Activated gamma-delta T cell treated with anti-CD3 and anti-CD28 coated beads, Interleukin-2, amount 50 U/mL, for 16 hours (primary cell): ENCODE results near the gene HMGB2.

Source experiments
- DNase-seq: peaks from one replicate; pipeline ENCODE4 v3.0.0-alpha.2; 2020; ENCODE audit warnings: low read depth

Gene HMGB2

DNA sequence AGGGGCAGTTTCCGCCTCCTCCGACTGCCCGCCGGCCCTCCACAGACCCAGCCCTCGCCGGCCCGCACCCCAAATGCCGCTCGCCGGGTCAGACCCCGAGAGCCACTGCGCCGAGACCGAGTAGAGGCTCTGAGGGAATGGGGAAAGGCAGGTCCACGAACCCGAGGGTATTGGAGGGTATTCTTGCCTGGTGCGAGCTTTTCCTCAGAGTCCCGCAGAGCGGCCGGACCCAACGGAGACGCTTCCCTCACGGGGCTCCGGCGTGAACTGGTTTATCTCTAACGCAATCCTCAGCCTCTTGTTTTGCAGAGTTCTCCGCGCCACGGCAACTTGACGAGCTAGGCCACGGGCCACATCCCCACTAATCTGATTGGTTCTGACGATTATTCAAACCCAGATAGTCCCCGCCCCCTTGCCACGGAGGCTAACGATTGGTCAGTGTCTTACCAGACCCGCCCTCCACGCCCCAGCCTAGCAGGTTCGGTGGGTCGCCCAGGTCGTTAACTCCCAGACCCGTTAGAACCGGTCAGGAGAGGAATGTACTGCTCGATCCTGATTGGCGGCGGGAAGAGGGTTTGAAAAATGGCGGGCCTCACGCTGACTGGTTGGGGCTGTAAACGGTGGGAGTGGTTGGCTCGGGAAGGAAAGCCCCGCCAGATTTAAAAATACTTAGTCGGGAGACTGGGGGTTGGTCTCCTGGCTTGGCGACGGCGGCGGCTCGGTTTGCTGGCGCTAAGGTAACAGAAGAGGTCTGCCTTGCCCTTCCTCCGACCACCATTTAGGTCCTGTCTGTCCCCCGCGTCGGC, at the start of gene HMGB2:
Gene HMGB2, minus strand, starts transcription at position 274 of the 806 bp plus-strand sequence. CDS start 709 bp downstream, outside the sequence.
- DNase-seq, result peak; percentile 99

- no peak for DNase-seq
Observed at GRCh38 chr4:173382349-173382748, 48.2 kb upstream of the HMGB2 start.

DNA sequence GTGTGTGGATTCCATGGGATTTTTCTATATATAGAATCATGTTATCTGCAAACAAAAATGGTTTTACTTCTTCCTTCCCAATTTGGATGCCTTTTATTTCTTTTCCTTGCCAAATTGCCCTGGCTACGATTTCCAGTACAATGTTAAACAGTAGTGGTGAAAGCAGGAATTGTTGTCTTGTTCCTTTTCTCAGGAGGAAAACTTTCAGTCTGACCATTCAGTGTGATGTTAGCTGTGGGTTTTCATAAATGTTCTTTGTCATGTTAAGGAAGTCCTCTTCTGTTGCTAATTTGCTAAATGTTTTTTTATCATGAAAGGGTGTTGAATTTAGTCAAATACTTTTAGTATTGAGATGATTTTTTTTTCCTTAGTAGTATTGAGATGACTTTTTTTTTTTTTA, 47.5 kb upstream of the HMGB2 start:
- DNase-seq, result no peak

DNA sequence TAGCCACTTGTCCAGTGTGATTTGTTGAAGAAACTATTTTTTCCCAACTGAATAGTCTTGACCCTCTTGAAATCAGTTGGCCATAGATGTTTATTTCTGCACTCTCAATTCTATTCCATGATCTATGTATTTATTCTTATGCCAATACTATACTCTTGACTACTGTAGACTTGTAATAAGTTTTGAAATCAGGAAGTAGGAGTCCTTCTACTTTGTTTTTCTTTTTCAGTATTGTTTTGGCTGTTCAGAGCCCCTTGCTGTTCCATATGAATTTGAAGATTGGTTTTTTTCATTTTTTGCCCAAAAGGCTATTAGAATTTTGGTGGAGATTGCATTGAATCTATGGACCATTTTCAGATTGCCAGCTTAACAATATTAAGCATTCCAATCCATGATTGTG, 46.8 kb upstream of the HMGB2 start:
- no peak for DNase-seq

DNA sequence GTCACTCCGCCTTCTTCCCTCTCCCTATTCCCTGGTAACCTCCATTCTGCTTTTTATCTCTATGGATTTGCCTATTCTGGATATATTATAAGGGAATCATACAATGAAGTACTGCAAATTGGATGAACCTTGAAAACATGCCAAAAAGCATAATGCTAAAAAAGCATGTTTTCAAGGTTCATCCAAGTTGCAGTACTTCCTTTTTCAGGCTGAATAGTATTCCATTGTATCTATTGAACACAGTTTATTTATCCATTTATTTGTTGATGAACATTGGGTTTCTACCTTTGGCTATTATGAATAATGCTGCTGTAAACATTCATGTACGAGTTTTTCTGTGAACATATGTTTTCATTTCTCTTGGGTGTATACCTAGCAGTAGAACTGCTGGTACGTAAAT, 45.8 kb upstream of the HMGB2 start:
- no peak for DNase-seq

- no peak for DNase-seq
Observed at GRCh38 chr4:173374588-173374987, 40.4 kb upstream of the HMGB2 start.

DNA sequence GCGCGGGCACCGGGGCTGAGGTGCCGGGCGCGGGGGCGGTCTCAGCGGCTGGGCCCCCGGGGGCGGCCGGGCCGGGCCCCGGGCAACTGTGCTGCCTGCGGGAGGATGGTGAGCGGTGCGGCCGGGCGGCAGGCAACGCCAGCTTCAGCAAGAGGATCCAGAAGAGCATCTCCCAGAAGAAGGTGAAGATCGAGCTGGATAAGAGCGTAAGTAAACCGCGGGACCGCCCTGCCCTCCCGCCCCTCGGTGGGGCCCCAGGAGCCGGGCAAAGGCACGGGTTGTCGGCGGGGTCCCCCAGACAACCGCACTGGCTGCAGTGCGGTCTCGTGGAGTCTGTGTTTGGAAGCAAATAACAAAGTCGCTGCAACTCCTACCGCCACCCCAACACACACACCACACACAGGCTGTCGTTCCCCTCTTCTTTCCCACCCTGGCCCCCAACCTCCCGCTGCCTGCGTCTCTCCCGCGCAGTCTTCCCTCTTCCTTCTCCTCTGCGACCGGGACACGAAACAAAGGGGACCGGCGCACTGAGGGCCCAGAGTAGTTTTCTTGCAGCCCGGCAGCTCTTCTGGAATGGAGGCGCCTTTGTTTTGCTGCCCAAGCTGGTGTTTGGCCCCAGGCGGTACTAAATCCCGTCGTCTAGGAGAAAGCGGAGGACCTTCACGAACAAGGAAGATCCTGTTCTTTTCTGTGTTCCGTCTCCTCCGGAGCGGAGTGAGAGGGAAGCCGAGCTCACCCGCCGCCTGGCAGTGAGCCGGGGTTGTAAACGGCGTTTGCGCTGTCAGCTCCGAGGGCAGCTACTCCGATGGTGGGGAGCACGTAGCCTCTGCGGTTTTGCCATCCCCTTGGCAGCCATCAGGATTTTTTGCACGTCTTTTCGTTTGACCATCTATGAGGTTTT, 37.4 kb upstream of the HMGB2 start:
- DNase-seq, result peak; percentile 6

DNA sequence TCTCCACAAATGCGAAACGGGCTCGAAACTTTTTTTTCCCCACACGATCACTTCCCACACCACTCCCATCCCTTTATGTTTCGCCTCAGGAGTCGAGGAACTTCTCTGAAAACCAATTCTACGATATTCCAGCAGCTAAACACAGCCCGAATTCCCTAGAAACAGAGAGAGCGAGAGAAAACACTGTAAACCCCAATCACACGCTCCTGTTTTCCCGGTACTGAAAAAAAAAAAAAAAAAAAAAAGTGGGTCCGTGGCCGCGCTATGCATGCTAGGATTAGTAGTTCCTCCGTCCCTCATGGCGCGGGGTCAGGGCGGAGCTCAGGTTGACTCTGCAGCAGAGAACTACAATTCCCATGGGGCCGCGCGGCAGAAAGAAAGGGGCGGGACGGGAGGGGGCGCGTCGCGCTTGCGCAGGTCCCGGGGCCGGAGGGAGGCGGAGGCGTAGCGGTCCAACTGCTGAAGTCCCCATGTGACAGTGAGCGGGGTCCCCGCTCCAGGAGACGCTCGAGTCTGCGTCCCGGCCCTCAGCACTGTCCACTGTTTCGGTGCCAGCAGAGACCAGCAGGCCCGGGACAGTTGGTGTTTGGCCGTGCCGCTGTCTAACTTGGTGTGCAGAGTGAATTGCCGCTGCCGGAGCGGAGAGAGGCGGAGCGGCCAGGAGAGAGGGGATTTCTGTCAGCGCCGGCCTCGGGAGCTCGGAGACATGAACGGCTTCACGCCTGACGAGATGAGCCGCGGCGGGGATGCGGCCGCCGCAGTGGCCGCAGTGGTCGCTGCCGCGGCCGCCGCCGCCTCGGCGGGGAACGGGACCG, 36.5 kb upstream of the HMGB2 start, which contains the start of gene SAP30:
Gene SAP30, plus strand, starts transcription at position 478 of the 815 bp plus-strand sequence. Its CDS starts 229 bp downstream, at position 707.
- peak; percentile 95 for DNase-seq

- peak; percentile 37 for DNase-seq
Observed at GRCh38 chr4:173370130-173370476, 35.9 kb upstream of the HMGB2 start.

DNA sequence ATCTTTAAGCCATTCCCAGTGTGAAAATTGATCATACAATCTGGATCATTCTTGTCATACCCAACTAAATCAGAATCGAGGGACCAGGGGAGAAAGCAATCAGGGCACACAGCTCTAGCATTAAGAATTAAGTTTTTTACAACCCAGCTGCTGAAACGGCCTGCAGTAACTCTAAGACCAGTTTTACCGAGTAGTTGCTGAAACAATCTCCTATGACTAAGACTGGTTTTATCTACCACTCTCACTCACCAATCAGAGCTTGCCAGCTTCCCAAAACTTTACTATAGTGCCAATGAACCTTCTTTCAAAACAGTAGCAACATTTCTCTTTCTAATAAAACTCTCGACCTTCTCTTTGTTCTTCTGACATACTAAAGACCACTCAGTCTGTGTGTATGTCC, 33.8 kb upstream of the HMGB2 start:
- DNase-seq, result no peak

GRCh38 chr4:173367285-173367684, 33.1 kb upstream of the HMGB2 start:
- DNase-seq, result no peak

DNA sequence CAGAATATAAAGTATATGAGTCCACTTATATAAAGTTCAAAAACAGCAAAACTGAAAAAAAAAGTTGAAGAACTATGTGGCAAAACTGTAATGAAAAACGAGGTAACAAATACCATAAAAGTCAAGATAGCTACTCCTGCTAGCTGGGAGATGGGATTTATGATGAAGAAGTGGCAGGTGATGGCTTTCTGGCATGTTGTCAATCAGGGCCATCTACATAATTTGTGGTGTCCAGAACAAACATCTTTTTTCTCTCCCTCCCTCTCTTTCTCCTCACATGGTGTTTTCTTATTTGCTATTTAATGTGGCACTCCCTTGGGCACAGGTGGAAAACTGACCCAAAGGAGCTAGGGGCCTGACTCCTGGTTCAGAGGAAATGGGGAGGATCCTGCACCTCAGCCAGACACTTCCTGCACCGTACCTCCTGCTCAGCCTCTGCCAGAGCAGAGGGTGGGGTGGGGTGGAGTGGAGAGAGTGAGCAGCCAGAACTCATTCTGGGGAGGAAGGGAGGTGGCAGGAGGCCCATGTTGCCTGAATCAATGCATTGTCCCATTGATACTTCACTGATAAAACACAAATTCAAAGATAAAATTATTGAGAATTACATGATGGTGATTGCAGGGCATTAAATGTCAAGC, 31.3 kb upstream of the HMGB2 start:
- no peak for DNase-seq

DNA sequence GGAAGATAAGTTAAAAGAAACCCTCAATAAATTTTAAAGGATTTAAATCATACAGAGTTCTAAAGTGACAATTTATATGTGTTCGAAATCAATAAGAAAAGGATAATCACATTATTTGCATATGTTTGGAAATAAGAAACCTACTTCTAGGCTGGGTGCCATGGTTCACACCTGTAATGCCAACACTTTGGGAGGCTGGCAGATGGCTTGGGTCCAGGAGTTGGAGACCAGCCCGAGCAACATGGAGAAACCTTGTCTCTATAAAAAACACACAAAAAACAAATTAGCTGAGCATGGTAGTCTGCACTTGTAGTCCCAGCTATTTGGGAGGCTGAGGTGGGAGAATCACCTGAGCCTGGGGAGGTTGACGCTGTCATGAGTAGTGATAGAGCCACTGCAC, 28.5 kb upstream of the HMGB2 start:
- DNase-seq, result no peak

- DNase-seq, result no peak
Observed at GRCh38 chr4:173360587-173361221, 26.5 kb upstream of the HMGB2 start.

GRCh38 chr4:173357939-173358338, 23.8 kb upstream of the HMGB2 start:
- DNase-seq, result no peak

DNA sequence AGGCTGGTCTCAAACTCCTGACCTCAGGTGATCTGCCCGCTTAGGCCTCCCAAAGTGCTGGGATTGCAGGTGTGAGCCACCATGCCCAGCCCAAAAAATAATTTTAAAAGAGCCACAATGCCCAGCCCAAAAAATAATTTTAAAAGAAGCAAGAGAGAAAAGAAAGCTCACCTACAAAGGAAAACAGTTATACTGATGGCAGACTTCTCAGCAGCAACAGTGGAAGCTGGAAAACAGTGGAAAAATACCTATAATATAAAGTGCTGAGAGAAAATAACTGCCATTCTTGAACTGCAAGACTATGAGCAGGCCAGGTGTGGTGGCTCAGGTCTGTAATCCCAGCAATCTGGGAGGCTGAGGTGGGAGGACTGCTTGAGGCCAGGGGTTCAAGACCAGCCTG, 13.3 kb upstream of the HMGB2 start:
- no peak for DNase-seq

DNA sequence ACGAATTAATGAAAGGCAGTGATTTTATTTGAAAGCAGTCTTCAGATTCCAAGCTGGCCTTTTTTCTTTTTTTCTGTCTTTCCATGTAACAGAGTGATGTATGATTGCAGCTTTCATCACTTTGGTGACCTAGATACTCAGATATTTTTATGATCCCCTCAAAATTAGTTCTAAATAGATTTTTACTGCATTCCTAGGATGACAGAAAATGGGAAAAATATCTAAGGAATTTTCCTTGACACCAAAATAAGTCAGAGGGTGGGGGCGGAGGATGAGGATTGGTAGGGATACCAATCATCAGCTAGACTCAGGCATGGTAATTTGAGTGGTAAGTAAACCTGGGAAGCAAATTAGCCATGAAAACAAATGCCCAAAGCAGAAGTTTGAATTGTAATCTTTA, 11.9 kb upstream of the HMGB2 start:
- no peak for DNase-seq

DNA sequence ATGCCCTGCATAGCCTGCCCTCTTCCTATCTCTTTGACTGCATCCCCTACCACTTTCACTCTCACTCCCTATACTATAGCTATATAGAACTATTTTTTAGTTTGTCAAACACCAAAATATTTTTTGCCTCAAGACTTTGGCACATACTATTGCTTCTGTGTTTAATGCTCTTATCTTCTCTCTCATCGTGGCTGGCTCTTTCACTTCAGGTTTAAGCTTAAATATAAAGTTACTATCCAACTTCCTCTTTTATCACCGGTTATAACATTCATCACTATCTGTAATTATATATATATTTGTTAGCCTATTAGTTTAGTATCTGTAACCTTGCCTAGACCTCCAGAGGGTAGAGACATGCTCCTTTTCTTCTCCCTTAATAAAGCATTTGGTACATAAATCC, 11.5 kb upstream of the HMGB2 start:
- DNase-seq, result no peak

- DNase-seq, result no peak
Observed at GRCh38 chr4:173343832-173344397, 9.8 kb upstream of the HMGB2 start.

GRCh38 chr4:173337463-173337862, 3.3 kb upstream of the HMGB2 start:
- no peak for DNase-seq
